HG03442 (cell line): Measurements from ENCODE around the gene USP15.

ENCODE experiments used
- ATAC-seq: cut with Tn5 transposase; IDR thresholded peaks from one replicate; pipeline ENCODE4 v1.9.1; 2021; ENCODE audit warnings: mild to moderate bottlenecking, moderate library complexity; ENCODE audit not compliant: unreplicated experiment

Gene USP15

DNA sequence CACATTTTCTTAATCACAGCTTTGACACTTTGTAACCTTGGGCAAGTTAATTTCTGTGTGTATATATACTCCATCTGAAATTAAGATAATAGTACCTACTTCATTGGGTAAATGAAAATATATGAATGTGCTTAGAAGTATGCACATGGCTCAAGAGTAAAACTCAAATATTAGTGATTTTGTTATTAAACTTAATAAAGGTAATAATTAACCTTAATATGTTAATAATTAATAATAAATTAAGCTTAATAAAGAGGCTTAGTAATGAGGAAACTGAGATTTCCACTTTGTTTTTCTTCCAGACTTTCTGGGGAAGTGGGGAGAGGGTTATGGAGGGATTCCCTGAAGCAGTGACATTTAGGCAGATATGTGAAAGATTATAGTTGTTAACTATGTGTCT is 19.8 kb downstream of the USP15 start:
- ATAC-seq, result no peak

DNA sequence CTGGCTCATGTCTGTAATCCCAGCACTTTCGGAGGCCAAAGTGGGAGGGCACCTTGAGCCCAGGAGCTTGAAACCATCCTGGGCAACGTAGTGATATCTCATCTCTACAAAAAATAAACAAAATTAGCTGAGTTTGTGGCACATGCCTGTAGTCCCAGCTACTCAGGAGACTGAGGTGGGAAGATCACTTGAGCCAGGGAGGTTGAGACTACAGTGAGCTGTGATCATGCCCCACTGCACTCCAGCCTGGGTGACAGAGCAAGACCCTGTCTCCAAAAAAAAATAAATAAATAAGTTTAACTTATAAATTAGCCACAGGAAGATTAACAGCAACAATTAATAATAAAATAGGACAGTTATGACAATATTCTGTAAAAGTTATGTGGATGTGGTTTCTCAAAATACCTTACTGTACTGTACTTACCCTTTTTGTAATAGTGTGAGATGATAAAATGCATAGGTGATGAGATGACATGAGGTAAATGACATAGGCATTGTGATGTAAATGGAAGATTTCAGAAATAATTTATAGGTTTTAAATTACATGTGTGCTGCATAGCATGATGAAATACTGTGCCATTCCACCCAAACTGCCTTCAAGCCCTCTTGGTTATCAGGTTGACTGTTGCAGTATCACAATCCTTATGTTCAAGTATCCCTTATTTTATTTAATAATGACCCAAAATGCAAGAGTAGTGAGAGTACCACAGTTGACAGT is 22.0 kb downstream of the USP15 start:
- ATAC-seq, result no peak

DNA sequence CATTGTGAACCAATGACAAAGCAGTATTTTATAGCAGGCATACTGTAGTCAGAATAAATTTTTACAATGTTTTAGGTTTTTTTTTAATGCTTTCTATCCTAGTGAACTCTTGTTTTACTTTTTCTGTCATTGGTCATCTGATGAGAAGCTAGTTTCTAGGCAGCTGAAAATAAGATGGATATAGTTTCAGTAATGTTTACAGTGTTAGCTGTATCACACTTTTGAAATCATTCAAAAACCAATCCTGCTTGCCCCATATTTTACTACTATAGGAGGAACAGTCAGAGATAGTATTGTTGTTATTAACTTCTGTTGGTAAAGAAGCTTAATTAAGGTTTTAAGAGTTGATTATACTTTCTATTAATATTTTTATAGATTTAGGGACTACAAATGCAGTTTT is 24.5 kb downstream of the USP15 start:
- no peak for ATAC-seq

DNA sequence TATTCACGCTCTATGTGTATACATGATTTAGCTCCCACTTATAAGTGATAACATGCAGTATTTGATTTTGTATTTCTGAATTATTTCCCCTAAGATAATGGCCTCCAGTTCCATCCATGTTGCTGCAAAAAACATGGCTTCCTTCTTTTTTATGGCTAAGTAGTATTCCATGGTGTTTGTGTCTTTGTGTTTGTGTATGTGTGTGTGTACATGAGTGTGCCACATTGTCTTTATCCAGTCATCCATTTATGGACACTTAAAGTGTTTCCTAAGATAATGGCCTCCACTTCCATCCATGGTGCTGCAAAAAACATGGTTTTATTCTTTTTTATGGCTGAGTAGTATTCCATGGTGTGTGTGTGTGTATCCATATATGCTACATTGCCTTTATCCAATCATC is 25.1 kb downstream of the USP15 start:
- ATAC-seq, result no peak

DNA sequence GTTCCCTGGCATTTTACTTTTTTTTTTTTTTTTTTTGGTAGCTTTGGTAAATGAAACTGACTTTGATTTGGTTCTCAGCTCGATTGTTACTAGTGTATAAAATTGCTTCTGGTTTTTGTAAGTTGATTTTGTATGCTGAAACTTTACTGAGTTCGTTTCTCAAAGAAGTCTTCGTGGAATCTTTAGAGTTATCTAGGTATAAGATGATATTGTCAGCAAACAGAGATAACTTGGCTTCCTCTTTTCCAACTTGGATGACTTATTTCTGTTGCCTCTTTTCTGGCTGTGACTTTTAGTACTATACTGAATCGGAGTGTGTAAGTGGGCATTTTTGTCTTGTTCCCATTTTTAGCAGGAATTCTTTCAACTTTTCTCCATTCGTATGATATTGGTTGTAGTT is 28.1 kb downstream of the USP15 start:
- no peak for ATAC-seq

DNA sequence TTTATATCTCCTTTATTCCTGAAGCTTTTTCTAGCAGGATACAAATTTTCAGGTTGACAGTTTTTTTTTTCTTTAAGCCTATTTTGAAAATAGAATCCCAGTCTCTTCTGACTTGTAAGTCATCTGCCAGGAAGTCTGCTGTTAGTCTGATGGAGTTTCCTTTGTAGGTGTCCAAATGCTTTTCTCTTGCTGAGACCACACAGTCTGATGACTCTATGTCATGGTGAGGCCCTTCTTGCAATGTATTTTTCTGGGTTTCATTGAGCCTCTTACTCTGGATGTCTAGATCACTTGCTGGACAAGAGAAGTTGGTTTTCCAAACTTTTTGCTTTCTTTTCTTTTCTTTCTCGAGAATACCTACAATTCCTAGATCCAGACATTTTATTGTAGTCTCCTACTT is 30.6 kb downstream of the USP15 start:
- no peak for ATAC-seq

DNA sequence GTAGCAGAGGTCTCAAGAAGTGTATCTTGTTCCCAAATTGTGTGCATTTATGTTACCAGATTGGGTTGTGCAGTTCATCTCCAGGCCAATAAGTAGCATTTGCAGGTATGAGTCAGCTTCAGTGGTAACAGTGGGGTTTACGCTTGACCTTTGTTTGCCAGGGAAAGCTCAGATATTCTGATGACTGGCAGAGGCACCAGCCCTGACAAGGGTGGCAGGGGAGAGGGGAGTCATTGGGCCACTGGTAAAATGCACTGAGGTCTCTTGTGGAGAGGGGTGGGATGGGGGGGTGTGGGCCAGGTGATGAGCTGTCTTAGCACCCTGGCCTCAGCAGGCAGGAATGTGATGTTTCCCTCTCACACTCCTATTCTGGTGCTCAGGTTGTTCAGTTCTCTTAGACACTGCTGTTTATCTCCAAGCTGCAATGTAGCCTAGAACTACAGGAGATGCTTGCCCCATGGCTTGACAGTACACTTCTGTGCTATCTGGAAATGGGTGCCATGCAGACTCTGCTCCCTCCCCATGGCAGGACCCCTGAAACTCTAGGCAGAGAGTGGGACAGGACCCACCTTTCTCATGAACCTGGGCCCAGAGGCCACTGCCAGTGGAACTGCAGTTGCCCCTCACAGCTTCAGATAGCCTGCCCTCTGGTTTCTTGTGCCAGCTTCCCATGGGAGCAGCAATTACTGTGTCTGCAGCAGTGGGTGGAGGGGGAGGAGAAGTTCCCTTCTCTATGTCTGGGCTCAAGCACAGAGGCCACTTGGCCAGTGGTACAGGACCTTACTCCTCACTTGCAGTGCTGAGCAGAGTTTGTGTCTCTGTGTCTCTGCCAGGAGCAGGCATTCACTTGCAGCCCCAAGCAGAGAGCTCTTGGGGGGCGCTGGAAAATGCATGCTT is 31.9 kb downstream of the USP15 start:
- ATAC-seq, result no peak

DNA sequence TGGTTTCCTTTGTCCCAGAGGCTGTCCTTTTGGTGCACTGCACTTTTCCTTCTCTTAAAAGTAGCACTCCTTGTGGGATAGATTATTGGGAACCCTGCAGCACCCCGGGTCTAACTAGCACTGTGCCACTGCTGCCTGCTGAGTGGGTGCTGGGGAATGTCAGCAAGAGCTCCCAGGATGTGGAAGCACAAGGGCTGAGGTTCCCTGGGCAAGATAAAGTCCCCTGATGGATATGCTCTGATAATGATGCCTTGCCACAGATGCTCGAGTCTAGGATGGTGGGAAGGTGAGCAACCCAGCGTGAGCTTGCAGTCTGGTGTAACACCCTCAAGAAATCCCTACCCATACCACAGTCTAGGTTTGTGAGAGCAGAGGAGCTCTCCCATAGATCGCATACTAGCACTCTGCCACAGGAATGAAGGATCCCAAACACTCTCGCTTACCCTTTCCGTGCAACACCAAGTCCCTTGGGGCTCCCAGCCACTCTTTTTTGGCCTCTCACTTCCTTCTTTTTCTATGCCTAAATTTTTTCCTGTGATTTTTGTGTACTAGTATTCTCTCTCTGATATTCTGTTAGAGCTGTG is 32.6 kb downstream of the USP15 start:
- ATAC-seq, result no peak

DNA sequence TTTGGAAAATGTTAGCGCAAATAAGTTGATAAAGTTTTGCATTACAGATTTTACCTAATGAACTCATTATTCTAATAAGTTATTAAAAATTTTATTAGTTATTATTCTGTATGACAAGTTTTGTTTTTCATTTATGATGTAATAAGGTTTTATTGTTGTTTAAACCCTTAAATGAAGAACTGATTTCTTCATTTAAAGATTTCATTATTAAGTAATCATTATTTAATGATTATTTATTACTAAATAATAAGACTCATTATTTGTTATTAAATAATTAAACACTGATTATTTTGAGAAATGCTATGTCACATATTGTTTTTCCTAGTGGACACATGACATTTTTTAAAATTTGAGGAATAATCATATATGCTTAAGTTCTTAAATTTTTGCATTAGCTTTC is 34.2 kb downstream of the USP15 start:
- ATAC-seq, result no peak

DNA sequence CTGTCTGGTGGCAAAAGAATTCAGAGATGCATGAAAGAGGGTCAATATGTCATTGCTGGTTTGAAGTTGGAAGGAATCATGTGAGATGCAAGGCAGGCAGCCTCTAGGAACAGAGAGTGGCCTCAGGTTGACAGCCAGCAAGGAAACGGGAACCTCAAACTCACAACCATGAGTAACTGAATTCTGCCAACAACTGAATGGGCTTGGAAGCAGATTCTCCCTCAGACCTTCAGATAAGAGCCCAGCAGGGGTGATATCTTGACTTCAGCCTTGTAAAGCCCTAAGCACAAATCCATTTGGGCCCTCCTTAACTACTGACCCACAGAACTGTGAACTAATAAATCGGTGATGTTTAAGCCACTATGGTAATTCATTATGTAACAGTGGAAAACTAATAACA is 35.8 kb downstream of the USP15 start:
- ATAC-seq, result no peak

DNA sequence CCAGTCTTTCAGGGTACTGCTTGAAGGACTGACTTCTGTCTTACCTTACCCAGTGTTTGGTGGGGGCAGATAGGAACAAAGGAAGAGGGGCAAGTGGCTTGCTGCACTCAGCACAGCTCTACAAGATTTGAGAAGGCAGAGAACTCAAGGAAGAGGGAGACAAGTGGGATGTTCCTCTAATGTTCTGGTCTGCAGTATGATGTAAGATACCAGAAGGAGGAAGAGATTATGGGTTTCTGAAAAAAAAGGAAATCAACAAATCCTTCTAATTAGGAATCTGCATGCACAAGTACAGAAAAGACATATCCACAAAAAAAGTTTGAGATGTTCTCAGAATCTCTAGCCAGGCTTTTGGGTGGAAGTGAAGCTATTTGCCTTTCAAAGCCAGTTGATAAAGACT is 37.1 kb downstream of the USP15 start:
- ATAC-seq, result no peak

DNA sequence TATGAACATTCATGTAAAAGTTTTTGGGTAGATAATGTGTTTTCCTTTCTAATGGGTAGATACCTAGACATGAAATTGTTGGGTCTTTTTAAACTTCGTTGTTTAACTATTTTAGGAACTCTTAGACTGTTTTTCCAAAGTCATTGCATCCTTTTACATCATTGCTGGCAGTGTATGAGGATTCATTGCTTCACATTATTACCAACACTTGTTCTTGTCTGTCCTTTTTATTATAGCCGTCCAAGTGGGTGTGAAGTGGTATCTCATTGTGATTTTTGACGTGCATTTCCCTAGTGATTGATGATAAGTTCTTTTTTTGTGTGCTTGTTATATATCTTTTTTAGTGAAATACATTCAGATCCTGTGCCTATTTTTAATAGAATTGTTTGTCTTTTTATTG is 39.4 kb downstream of the USP15 start:
- ATAC-seq, result no peak

DNA sequence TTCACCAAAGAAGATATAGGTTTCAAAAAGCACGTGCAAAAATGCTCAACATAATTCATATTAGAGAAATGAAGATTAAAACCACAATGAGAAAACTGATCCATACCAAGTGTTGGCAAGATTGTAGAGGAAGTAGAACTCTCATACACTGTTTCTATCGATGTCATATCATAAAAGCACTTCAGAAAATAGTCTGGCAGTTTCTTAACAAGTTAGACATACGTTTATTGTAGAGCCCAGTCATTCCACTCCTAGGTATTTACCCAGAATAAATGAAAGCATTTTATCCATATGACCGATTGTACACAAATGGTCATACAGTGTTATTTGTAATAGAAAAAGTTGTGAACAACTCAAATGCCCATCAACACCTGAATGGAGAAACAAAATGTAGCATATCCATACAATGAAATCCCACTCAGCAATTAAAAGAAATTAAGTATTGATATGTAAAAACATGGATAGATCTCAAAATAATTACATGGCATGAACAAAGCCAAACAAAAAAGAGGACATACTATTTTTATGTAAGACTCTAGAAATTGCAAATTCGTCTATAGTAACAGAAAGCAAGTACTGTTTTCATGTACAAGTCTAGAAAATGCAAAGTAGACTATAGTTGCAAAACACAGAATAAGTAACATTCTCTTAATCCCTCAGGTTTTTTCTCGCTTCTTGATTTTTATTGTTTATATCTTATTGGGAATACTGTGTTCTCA is 41.0 kb downstream of the USP15 start:
- ATAC-seq, result no peak

DNA sequence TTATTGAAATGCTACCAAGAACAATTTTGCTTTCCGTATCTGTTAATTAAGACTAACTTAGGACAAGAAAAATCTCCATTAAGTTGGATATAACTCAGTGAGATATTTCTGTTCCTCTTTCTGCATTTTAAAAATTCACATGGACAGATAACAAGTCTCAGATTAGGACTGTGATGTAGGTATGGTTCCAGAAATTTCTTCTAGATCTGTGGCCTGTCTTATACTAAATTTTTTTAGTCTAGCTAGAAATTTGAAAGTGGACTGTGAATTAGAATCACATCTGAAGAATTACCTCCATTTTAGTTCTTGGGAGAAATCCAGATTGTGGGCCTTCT is 41.6 kb downstream of the USP15 start:
- ATAC-seq, result no peak

DNA sequence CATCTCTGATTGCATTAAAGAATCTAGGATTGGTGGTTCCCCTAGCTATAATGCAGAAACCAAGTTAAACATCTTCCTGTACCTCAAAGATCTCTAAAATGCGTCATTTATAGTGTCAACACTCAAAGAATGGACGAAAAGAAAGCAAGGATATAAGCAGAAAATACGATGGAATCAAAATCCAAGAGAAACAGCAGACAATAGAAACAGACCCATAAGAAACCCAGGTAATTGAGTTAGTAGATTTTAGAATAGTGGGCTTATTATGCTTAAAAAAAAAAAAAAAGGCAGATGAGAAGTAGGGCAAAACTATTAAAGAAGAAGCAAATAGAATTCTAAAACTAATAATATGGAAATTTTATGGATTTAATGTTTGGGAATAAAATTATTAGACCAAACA is 44.4 kb downstream of the USP15 start:
- ATAC-seq, result no peak

DNA sequence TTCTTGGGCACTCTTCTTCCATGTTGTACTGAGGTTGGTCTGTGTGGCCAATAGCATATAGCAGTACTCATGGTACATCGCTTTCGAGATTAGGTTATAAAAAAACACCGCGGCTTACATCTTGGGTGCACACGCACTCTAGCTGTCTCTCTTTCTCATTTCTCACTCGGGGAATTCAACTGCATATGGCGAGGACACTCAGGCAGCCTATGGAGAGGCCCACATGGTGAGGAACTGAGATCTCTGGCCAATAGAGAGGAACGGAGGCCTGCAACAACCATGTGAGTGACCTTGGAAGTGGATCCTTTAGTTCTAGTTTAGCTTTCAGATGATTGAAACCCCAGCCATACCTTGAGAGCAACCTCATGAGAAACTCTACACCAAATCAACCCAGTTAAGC is 45.6 kb downstream of the USP15 start:
- ATAC-seq, result no peak

DNA sequence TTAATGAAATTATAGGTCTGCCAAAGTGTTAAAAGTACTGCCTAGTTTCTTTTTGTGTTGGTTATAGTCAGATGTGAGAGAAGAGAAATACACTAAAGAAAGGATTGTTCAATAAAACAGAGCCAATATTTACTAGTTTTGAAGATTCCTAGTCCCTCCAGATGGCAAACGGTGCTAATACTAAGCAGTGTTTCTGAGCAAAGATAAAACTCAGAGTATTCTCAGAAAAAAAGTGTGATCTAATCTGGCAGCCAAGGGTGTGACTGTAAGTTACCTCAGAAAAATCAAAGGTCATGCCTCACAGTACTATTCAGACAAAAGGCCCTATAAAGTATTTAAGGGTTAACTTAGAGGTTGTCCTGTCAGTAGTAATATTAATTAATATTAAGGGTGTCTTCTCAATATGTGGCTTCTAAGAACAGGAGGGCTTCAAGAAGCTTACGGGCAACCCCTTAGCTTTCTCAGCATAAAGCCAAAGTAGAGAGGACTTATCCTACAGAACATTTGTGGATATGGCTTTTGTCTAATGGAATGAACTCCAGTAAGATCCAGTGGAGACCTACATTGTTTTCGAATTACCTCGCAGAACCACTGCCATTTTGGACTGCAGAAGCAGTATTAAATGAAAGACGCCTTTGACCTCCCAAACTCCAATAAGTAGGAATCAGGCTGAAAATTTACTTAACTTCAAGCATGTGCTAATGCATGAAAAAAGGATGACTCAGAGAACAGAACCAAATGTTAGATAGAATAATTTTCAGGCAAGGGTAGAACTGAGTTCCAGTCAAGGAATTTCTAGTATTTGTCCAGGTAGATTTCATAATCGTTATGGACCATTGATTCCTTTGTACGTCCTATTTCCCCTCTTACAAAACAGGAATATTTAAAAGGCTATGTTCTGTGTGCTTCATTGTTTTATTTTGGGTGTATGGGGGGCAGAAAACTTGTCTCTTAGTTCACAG is 46.6 kb downstream of the USP15 start:
- ATAC-seq, result no peak

DNA sequence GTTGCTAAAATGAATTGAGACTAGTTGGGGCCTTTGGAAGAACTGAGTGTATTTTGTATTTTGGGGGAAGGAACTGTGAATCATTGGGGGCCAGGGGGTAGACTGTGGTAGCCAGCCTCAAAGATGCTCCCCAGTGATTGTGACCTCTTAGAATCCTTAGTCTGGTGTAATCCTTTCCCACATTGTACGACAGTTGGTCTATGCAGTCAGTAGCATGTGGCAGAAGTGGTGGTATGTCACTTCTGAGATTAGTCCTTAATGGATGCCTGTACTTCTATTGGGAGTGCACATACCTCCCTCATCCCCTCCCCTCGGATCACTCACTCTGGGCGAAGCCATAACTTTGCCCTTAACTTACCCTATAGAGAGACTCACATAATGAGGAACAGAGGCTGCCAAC is 48.0 kb downstream of the USP15 start:
- ATAC-seq, result no peak

DNA sequence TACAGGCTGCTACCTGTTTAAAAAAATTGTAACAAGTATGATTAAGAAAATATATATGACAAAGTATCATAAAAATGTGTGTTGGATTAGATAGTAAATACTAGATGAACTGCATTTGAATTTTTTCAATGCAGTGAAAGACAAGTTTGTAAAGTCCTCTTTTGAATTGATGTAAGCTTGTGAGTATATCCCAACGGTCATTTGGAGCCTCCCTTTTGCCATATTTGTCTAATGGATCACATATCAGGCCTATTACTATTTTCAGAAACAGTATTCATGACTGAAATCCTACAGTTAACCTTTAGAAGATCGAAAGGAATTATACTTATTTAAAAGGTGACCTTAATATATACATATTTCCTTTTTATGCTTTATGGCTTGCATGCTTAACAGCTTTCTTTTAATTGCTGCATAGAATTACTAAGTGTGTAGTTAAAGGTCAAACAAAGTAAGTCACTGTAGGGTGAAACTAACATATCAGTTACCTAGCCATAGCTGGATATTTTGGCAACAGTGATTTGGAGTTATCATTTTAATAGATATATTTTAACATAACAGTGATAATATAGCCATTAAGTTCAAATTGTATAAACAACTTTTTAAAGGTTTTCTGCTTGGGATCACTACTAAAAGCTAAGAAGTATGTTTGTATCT is 53.6 kb downstream of the USP15 start:
- ATAC-seq, result no peak

DNA sequence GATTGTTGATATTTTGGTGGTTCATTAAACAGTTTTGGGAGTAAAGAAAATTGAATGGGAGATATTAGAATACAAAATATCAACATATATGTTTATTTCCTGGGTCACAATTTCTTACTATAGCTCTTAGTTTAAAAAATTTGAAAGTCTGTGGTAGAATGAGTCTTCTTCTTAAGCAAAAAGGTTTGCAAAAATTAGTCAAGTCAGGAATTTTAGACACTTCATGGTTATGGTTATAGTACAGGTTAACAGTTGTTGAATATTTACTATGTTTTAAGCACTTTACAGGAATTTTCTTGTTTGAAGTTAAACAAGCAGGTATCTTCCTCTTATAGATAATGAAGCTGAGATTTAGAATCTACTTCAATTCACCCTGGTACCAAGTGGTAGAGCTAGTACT is 56.8 kb downstream of the USP15 start:
- no peak for ATAC-seq
